GM12872 (cell line): Measurements from ENCODE around the gene FBXW4.

ENCODE experiments used
- TF ChIP-seq, protein P1 (sequence below): IDR thresholded peaks from 3 replicates; pipeline ENCODE4 v1.5.1; 2011; ENCODE audit warnings: low read depth, mild to moderate bottlenecking, low read length, moderate library complexity; ENCODE audit not compliant: insufficient read depth

The FBXW4 gene

DNA sequence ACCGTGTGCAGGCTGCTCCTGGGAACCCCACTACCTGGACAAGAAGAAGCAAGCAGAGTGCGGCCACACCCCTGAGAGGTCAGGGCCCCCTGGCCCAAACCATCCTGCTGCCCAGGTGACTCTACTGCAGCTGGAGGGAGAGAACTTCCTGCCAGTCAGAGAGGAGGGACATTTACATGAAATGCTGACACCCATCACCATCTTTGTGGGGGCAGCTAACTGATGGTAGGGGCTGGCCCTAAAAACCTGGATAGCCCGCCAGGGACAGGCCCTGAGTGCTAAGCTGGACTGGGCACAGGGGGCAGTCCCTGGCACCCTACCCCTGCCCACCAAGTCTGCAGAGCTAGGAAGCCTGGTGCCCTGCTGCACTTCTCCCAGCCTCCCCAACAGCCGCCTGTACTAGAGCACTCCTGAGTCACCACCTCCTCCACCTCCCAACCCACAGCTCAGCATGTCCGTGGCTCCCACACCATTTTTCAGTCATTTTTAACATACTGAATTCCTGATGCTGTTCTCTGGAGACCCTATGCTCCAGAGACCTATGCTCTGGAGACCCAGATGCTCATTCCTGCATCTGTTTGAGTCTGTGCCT lies 79.3 kb downstream of the FBXW4 start:
- TF ChIP-seq, protein P1, sequence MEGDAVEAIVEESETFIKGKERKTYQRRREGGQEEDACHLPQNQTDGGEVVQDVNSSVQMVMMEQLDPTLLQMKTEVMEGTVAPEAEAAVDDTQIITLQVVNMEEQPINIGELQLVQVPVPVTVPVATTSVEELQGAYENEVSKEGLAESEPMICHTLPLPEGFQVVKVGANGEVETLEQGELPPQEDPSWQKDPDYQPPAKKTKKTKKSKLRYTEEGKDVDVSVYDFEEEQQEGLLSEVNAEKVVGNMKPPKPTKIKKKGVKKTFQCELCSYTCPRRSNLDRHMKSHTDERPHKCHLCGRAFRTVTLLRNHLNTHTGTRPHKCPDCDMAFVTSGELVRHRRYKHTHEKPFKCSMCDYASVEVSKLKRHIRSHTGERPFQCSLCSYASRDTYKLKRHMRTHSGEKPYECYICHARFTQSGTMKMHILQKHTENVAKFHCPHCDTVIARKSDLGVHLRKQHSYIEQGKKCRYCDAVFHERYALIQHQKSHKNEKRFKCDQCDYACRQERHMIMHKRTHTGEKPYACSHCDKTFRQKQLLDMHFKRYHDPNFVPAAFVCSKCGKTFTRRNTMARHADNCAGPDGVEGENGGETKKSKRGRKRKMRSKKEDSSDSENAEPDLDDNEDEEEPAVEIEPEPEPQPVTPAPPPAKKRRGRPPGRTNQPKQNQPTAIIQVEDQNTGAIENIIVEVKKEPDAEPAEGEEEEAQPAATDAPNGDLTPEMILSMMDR = no peak

DNA sequence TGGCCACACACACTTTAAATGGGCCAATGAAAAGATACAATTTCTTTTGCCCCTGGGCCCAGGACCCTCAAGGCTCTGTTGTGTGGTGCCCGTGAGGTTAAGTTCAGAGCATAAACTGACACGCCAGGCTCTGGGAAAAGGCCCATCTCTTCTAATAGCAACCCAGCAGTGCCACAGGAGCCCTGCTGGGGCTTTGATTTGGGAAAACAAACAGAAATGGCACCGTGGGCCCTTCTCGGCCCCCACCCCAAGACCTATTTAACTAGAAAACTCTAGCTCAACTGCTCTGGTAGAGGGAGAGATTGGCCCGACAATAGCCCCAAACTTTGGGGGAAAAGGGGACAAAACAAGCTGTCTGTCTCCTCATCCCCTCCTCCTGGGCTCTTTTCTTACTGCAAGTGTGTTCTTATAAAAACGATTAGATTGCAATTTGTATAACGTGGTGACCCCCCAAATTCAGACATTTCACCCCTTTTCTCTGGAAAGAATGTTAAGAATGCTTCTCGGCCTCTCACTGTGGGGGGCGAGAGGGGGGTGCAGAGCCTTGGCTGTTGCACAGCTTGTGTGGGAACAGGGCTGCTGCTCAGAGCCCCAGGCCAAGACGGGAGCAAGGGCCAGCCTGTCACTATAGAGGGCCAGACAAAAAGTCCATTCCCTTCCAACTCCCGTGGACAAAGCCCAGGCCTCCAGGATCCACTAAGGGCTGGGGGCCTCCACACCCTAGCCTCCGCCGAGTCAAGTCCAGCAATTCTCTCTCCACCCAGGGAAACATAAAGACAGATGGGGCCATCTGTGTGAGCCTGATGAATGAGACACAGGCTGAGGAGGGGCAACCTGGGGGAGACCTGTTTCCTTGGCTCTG lies 80.1 kb downstream of the FBXW4 start:
- TF ChIP-seq, protein P1 = no peak

DNA sequence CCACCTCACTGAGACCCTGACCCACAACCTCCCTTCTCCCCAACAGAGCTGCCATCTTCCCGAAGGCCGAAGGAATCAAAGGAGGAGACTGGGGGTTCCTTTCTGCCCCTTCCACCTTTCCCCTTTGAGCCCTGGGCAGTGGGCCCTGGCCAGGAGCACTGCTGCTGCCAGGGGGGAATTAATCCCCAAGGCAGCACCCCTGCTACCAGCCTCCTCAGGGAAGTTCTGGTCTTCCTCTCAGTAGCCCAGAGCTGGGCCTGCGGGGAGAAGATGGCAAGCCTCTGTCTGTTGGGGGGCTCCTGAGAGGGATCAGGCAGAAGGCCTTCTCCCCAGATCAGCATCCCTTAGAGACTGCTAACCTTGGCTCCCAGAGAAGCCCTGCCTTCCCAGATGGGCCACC lies 81.3 kb downstream of the FBXW4 start:
- TF ChIP-seq, protein P1 = no peak

DNA sequence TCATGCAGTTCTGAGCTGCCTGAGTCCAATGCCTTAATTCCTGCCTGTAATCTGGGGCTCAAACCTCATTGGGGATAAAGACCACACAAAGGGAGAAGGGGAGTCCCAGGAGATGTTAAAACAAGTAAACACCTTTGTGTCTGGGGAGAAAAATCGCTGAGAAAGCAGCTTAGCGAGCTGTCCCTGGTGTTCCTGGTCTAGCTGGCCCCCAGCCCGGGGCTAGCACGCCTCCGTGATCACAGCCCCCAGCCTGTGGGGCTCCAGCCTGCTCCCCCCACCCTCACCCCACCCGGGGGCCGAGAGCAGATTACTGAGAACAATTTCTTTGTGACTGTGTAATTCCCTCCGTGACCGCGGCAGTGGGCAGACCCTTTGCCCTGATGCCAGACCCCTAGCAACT lies 82.1 kb downstream of the FBXW4 start:
- TF ChIP-seq, protein P1 = no peak

DNA sequence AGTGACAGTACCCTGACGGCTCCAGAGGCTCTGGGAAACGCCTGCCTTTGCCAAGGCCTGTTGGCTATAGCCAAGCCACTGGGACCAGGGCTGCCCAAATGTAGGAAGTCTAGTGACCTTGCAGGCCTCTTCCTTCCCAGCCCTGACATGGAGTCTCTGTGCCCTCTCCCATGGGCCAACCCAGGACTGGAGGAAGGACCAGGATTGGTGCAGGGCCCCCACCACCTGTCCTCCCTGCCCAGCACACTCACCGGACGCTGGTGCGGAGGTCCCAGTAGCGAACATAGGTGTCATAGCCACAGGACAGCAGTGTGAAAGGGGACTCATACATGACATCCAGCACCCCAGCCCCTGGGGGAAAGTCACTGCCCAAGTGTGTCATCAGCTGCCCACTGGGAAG lies 82.9 kb downstream of the FBXW4 start:
- TF ChIP-seq, protein P1 = no peak

DNA sequence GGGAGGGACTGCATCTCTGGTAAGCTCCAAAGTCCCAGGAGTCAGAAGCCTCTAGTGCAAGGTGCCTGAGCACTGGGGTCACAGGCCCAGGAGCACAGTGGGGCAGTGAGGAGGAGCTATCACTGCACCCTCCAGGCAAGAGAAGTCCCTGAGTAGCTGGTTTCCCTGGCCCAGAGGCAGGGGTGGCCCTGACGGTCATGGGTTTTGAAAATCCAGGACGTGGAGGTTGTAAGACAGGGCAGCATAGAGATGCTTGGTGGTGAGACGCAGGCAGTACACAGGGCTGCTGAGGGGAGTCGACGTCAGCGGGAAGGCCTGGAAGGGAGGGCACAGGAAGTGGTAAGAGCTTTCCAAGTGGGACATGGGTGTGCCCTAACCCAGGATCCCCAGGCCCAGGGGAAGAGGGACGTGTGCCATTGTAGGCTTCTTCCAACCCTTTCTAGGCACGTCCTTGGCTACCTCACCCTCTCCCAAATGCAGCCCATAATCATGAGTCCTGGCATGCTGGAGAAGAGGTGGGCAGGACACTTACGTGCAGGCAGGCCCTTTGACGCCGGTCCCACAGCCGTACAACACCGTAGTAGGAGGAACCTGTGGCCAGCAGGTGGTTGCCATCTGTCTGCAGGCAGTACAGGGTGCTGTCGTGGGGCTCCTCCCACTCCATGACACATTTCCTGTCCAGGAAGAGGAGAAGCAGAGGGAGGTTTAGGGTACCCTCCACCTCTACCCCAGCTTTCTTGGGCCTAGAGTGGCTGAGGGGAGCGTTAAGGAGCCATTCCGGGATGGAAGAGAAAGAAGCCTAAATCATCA lies 83.7 kb downstream of the FBXW4 start:
- TF ChIP-seq, protein P1 = no peak

DNA sequence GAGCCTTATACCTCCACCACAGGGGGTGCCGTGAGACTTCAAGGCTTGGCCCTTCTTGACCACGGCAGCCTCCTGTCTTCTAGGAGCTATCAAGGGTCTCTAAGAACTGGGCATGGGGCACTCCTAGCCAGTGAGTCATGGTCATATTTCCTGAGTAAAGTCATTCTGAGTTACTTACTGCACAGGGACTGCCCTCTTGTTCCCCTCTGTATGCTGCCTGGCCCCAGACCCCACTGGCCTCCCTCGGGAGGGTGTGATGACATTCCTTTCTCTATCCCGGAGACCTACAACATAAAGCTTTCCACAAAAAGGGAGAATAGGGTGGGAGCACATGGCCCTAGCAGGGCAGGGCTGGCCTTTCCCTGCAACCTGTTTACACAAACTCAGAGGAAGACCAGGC lies 85.5 kb downstream of the FBXW4 start:
- TF ChIP-seq, protein P1 = no peak
